ENCODE results near the gene NAIF1. TPM values are rescaled to one million over a fixed set of nuclear protein-coding genes. Genes with fewer than 3 reads are reported as not detected.

NAIF1 gene
- total RNA-seq, 4 donors from 2014 or later, result 7.4 to 26.1 (median 11.8) TPM

GRCh38 chr9:128105538-128106175 is 38.5 kb upstream of the NAIF1 start:
- peaks cover 0 to 55% (median 5%) of the 10 kb centered on the region in 4 donors for H3K4me1 ChIP-seq
- no peak overlapping the region for H3K4me3 ChIP-seq
- no peaks in the 10 kb centered on the region for H3K27me3 ChIP-seq
- peak overlapping the region in 3 of 4 donors; percentile 70 to 92 (median 87) for H3K27ac ChIP-seq
- peaks cover 0 to 75% (median 4%) of the 10 kb centered on the region in 3 donors for H3K36me3 ChIP-seq
- TF ChIP-seq POLR2A (IDR thresholded peaks at IDR 0.05) (no peak), CTCF (IDR thresholded peaks at IDR 0.05) (no peak)
- DNase-seq, result no peak
- H3K9me3 ChIP-seq, result no peaks in the 10 kb centered on the region

- peak in 3 of 6 experiments; percentile 22 to 38 (median 30) for TF ChIP-seq CTCF (IDR thresholded peaks at IDR 0.05)
- peak; percentile 56 to 84 for TF ChIP-seq POLR2A (IDR thresholded peaks at IDR 0.05)
- Histone ChIP-seq H3K4me1 (peaks cover 0 to 67% (median 5%) of the 10 kb centered on the region in 4 donors), H3K36me3 (peaks cover 0 to 75% (median 4%) of the 10 kb centered on the region in 3 donors), H3K27me3 (no peaks in the 10 kb centered on the region), H3K27ac (peak overlapping the region in 3 of 4 donors; percentile 70 to 92 (median 87)), H3K9me3 (no peaks in the 10 kb centered on the region), H3K4me3 (no peak overlapping the region)
- peak in 2 of 3 donors; percentile 86 to 87 for DNase-seq
Measured at GRCh38 chr9:128104171-128104618, 37.1 kb upstream of the NAIF1 start.

GRCh38 chr9:128103589-128103962 is 36.5 kb upstream of the NAIF1 start:
- H3K36me3 ChIP-seq, result peaks cover 0 to 70% (median 4%) of the 10 kb centered on the region in 3 donors
- H3K4me1 ChIP-seq, result peaks cover 0 to 62% (median 6%) of the 10 kb centered on the region in 4 donors
- H3K9me3 ChIP-seq, result no peaks in the 10 kb centered on the region
- DNase-seq, result no peak
- no peaks in the 10 kb centered on the region for H3K27me3 ChIP-seq
- no peak overlapping the region for H3K4me3 ChIP-seq
- no peak for TF ChIP-seq POLR2A (IDR thresholded peaks at IDR 0.05)
- TF ChIP-seq CTCF (IDR thresholded peaks at IDR 0.05), result peak in 3 of 6 experiments; percentile 26 to 34 (median 30)
- peak overlapping the region in 3 of 4 donors; percentile 70 to 92 (median 87) for H3K27ac ChIP-seq

GRCh38 chr9:128102861-128103588 is 35.9 kb upstream of the NAIF1 start:
- Histone ChIP-seq H3K4me3 (no peak overlapping the region), H3K36me3 (peaks cover 0 to 64% (median 4%) of the 10 kb centered on the region in 3 donors), H3K27ac (peak overlapping the region in 3 of 4 donors; percentile 70 to 92 (median 87)), H3K9me3 (no peaks in the 10 kb centered on the region), H3K4me1 (peaks cover 0 to 57% (median 6%) of the 10 kb centered on the region in 4 donors), H3K27me3 (no peaks in the 10 kb centered on the region)
- no peak for TF ChIP-seq CTCF (IDR thresholded peaks at IDR 0.05)
- TF ChIP-seq POLR2A (IDR thresholded peaks at IDR 0.05), result no peak
- peak in 1 of 3 donors; percentile 61 for DNase-seq

- peaks cover 0 to 61% (median 6%) of the 10 kb centered on the region in 4 donors for H3K4me1 ChIP-seq
- DNase-seq, result no peak
- no peak overlapping the region for H3K4me3 ChIP-seq
- no peaks in the 10 kb centered on the region for H3K27me3 ChIP-seq
- no peaks in the 10 kb centered on the region for H3K9me3 ChIP-seq
- H3K36me3 ChIP-seq, result peaks cover 0 to 56% (median 4%) of the 10 kb centered on the region in 3 donors
- H3K27ac ChIP-seq, result peak overlapping the region in 2 of 4 donors; percentile 87 to 98
- TF ChIP-seq CTCF (IDR thresholded peaks at IDR 0.05), result no peak
- TF ChIP-seq POLR2A (IDR thresholded peaks at IDR 0.05), result no peak
Measured at GRCh38 chr9:128102196-128102595, 35.1 kb upstream of the NAIF1 start.
